Activated CD4-positive, alpha-beta T cell treated with anti-CD3 and anti-CD28 coated beads, Interleukin-2, amount 10 ng/mL, durations not matched to agents 7 days and 5 days (primary cell): ENCODE data around the gene TMEM167B. TPM values are rescaled to one million over a fixed set of nuclear protein-coding genes. Genes with fewer than 3 reads are reported as not detected.

Experiments
- CTCF ChIA-PET: fragments of 350-600 bp; sonication (Branson Sonifier 250); formaldehyde crosslinking; loops from one replicate; lab custom pipeline; 2021; ENCODE audit warnings: antibody characterized with exemption; lab: Charles Lee
- POLR2A ChIA-PET: fragments of 350-600 bp; sonication (Branson Sonifier 250); formaldehyde crosslinking; loops from one replicate; lab custom pipeline; 2021; ENCODE audit warnings: antibody characterized with exemption; lab: Charles Lee
- DNase-seq: peaks from one replicate; pipeline ENCODE4 v3.0.0-alpha.2; 2020
- H3K27ac Mint-ChIP-seq: one replicate; pipeline ENCODE4 v1.8.0; 2021; ENCODE audit warnings: mild to moderate bottlenecking, moderate library complexity, mixed read lengths
- H3K27me3 Mint-ChIP-seq: one replicate; pipeline ENCODE4 v1.8.0; 2021; ENCODE audit warnings: mixed read lengths
- H3K36me3 Mint-ChIP-seq: one replicate; pipeline ENCODE4 v1.8.0; 2021; ENCODE audit warnings: low read depth, mixed read lengths
- H3K4me1 Mint-ChIP-seq: one replicate; pipeline ENCODE4 v1.8.0; 2021; ENCODE audit warnings: mixed read lengths
- H3K4me3 Mint-ChIP-seq: one replicate; pipeline ENCODE4 v1.8.0; 2021; ENCODE audit warnings: mild to moderate bottlenecking, moderate library complexity, mixed read lengths
- H3K9me3 Mint-ChIP-seq: one replicate; pipeline ENCODE4 v1.8.0; 2021; ENCODE audit warnings: mixed read lengths
- total RNA-seq, 2 experiments: library from RNA; stranded (reverse); gene quantifications; one replicate each; pipeline ENCODE4 v1.2.3, GENCODE V29; 2021

TMEM167B gene
- total RNA-seq, 2 experiments from 2014 or later: 27.6 to 29.1 TPM

- CTCF ChIA-PET: interaction anchor here (0.6 to 5.2 kb wide), 7 partner anchors 9 to 146 kb away, joined by 3 to 18 read pairs (median 3); partner anchors contain the start of genes CLCC1 and TAF13
- POLR2A ChIA-PET: no interaction called here
- no peaks in the 10 kb centered on the region for H3K36me3 Mint-ChIP-seq
- no peaks in the 10 kb centered on the region for H3K9me3 Mint-ChIP-seq
- no peaks in the 10 kb centered on the region for H3K27me3 Mint-ChIP-seq
- H3K27ac Mint-ChIP-seq: no peak overlapping the region
- H3K4me1 Mint-ChIP-seq: peaks cover 15% of the 10 kb centered on the region
- DNase-seq: no peak
- H3K4me3 Mint-ChIP-seq: no peak overlapping the region
Measured at GRCh38 chr1:109084563-109085517, 5.7 kb upstream of the TMEM167B start.

- Mint-ChIP-seq H3K4me1 (peaks cover 40% of the 10 kb centered on the region), H3K4me3 (peak overlapping the region; percentile 80), H3K36me3 (peaks cover 22% of the 10 kb centered on the region), H3K27me3 (no peaks in the 10 kb centered on the region), H3K27ac (peak overlapping the region; percentile 97), H3K9me3 (no peaks in the 10 kb centered on the region)
- ChIA-PET CTCF (interaction anchor here (0.6 to 1.6 kb wide), 5 partner anchors 11 to 1812 kb away, joined by 3 to 9 read pairs (median 4); partner anchors contain the start of gene TAF13), POLR2A (interaction anchor here (1.6 kb wide), 1 partner anchor 11 kb away, joined by 8 read pairs; no protein-coding TSS in a partner anchor)
- DNase-seq: peak; percentile 65
Measured at GRCh38 chr1:109089242-109090015, 1.1 kb upstream of the TMEM167B start.

DNA sequence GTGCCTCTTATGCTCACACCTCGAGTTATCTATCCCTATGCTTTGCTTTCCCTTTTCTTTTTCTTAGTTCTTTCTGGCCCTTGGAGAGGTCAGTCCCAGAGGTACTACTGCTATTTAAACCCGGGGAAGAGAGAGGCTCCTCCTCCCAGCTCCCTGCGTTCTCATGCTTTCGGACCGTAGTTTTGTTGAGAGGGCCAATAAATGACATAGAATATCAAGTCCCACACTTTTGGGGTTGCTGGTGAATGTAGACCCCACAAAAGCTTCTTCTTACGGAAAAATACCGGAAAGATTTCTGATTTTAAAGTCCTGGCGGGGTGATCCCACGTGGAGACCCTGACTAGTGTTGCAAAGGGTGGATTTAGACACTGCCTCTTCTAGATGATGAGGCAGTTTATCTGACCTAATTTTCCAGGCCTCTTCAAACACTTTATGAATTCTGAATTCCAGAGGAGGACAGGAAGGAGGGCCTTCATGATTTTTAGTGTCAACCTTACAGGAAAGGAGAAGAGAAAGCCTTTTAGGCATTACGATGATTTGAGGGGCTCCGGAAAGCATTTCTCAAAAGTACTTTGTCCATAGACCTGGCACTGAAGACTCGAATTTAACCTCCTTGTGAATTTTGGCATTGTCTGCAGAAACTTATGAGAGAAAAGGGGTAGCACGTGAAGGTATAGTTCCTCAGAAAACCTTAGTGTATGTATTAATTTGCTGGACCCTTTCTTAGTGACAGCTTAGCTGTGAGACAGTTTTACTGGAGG lies 694 bp downstream of the TMEM167B start:
- Mint-ChIP-seq H3K27ac (peak overlapping the region; percentile 97), H3K9me3 (no peaks in the 10 kb centered on the region), H3K4me1 (peaks cover 40% of the 10 kb centered on the region), H3K4me3 (peak overlapping the region; percentile 80), H3K36me3 (peaks cover 34% of the 10 kb centered on the region), H3K27me3 (no peaks in the 10 kb centered on the region)
- ChIA-PET CTCF (interaction anchor here (0.8 to 1.7 kb wide), 8 partner anchors 8 to 102 kb away, joined by 3 to 21 read pairs (median 4); partner anchors contain the start of gene TAF13), POLR2A (interaction anchor here (0.6 to 1.6 kb wide), 2 partner anchors 9 to 19 kb away, joined by 3 to 8 read pairs; no protein-coding TSS in a partner anchor)
- DNase-seq: no peak

DNA sequence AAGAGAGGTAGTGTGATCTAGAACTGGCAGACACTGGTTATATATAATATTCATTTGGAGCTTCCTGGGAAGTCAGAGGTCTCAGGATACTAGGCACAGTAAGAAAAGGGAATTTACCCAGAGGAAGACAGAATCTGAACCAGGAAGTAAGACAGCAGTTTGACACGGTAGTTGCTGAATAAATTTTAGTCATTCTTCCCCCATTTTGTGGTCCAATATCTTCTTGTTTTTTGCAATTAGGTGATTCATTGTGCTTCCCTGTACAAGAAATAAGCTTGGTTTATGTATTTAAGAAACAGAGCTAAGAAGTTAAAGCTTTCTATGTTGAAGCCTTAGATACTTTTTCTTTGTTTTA lies 1.3 kb downstream of the TMEM167B start:
- H3K27me3 Mint-ChIP-seq: no peaks in the 10 kb centered on the region
- ChIA-PET CTCF (interaction anchor here (0.8 to 1.7 kb wide), 6 partner anchors 8 to 43 kb away, joined by 3 to 21 read pairs (median 4); partner anchors contain the start of gene TAF13), POLR2A (no interaction called here)
- H3K4me3 Mint-ChIP-seq: peak overlapping the region; percentile 80
- H3K36me3 Mint-ChIP-seq: peaks cover 34% of the 10 kb centered on the region
- peaks cover 40% of the 10 kb centered on the region for H3K4me1 Mint-ChIP-seq
- no peak for DNase-seq
- no peaks in the 10 kb centered on the region for H3K9me3 Mint-ChIP-seq
- H3K27ac Mint-ChIP-seq: peak overlapping the region; percentile 97

DNA sequence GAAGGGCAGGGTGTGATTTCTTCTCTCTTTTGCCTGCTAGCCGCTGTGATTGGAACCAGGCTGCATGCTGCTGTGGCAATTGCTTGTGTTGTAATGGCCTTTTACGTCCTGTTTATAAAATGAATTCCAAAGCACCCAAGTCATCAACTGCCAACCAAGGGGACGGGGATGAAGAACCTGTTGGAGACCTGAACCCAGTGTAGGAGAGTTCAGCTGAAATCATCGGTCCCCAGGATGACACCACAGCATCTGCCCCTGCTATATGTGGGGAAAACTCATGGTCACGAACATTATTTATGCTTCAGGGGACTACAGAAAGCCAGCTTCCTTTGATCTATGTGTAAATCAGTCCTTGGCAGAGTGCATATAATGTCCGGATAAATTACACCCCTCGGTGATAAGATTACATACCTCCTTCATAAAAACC lies 3.8 kb downstream of the TMEM167B start:
- H3K36me3 Mint-ChIP-seq: peaks cover 34% of the 10 kb centered on the region
- peaks cover 35% of the 10 kb centered on the region for H3K4me1 Mint-ChIP-seq
- no peak overlapping the region for H3K4me3 Mint-ChIP-seq
- no peak overlapping the region for H3K27ac Mint-ChIP-seq
- ChIA-PET POLR2A (no interaction called here), CTCF (no interaction called here)
- no peak for DNase-seq
- no peaks in the 10 kb centered on the region for H3K27me3 Mint-ChIP-seq
- H3K9me3 Mint-ChIP-seq: no peaks in the 10 kb centered on the region

DNA sequence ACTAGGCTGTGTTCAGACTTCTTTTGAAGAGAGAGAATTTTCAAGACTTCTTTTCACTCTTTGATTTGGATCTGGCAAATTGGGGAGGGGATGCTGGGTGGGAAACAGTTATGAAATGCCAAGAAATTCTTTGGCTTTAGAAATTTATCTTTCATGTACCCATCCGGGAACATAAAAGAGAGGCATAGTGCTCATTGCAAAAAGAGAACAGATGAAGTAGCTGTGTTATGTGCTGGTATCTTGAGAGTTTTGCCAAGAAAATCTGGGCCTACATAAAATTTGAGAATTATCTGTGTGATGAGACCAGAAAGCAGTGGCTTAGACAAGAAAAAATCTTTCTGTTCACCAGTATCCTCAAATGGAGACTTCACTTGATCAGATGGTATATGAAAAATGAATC lies 4.3 kb downstream of the TMEM167B start:
- peaks cover 34% of the 10 kb centered on the region for H3K4me1 Mint-ChIP-seq
- no peak overlapping the region for H3K4me3 Mint-ChIP-seq
- H3K36me3 Mint-ChIP-seq: peaks cover 34% of the 10 kb centered on the region
- H3K9me3 Mint-ChIP-seq: no peaks in the 10 kb centered on the region
- DNase-seq: no peak
- no peak overlapping the region for H3K27ac Mint-ChIP-seq
- no peaks in the 10 kb centered on the region for H3K27me3 Mint-ChIP-seq
- ChIA-PET CTCF (no interaction called here), POLR2A (no interaction called here)

DNA sequence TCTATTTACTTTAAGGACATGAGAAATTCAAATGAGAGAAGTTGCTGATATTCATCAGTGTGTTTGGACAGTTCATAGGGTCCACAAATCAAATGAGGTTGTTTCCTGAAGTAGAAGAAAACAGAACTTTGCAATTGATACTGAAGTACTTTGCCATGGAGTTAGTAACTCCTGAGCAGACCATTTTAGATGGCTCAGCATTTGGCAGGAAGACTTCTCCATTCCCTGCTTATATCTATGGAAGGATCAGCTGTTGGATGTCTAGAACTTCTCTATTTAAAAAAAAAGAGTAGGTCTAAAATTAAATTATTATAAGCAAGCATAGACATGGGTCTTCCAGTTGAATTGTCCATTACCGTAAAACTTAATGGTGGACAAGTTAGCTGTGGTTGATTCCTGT lies 5.1 kb downstream of the TMEM167B start:
- Mint-ChIP-seq H3K4me3 (no peak overlapping the region), H3K36me3 (peaks cover 34% of the 10 kb centered on the region), H3K4me1 (peaks cover 31% of the 10 kb centered on the region), H3K27me3 (no peaks in the 10 kb centered on the region), H3K9me3 (no peaks in the 10 kb centered on the region), H3K27ac (no peak overlapping the region)
- DNase-seq: no peak
- POLR2A ChIA-PET: no interaction called here
- CTCF ChIA-PET: interaction anchor here (1.1 kb wide), 1 partner anchor 17 kb away, joined by 5 read pairs; a partner anchor contains a TSS

GRCh38 chr1:109096120-109096519 lies 5.6 kb downstream of the TMEM167B start:
- H3K27ac Mint-ChIP-seq: no peak overlapping the region
- no peaks in the 10 kb centered on the region for H3K9me3 Mint-ChIP-seq
- CTCF ChIA-PET: interaction anchor here (1.1 kb wide), 1 partner anchor 16 kb away, joined by 5 read pairs; a partner anchor contains a TSS
- H3K4me1 Mint-ChIP-seq: peaks cover 31% of the 10 kb centered on the region
- POLR2A ChIA-PET: no interaction called here
- H3K36me3 Mint-ChIP-seq: peaks cover 34% of the 10 kb centered on the region
- no peak for DNase-seq
- no peak overlapping the region for H3K4me3 Mint-ChIP-seq
- H3K27me3 Mint-ChIP-seq: no peaks in the 10 kb centered on the region

DNA sequence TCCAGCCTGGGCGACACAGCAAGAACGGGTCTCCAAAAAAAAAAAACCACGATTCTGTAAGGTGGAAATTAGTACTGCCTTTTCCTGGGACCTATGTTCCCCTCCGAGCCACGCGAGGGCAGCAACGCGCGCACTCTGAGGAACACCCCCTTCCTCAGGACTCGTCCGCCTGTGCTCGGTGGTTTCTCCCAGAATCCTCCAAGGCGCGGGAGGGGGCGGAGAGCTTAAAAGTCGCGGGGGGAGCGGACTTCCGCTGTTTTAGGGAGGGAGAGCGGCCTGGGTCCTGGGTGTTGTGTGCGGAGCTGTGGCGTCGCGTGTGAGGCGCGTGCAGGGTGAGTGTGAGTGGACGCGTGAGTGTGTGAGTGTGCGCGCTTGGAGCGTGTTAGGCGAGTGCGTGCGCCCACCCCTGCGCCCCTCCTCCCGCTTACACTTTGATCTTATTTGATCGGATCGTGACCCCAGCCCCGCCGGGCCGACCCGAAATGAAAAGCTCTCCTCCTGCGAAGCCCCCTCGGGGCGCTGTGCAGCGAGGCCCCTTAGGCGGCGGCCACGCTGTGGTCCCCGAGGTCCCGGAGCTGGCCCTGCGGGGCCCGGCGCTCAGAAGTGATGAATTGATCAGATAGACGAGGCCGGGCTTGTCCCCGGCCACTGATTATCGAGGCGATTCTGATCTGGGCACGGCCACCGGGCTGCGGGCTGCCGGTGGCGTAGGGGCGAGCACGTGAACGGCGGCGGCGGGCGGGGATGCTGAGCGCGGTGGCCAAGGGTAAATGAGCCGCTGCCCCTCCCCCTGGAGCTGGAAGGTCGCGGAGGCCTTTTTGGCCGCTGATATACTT lies 9.6 kb downstream of the TMEM167B start:
- Mint-ChIP-seq H3K27ac (peak overlapping the region; percentile 99), H3K36me3 (peaks cover 19% of the 10 kb centered on the region), H3K4me3 (peak overlapping the region; percentile 100), H3K4me1 (peaks cover 14% of the 10 kb centered on the region), H3K27me3 (no peaks in the 10 kb centered on the region), H3K9me3 (no peaks in the 10 kb centered on the region)
- POLR2A ChIA-PET: interaction anchor here (0.6 to 1.4 kb wide), 6 partner anchors 10 to 60 kb away, joined by 3 to 8 read pairs (median 4); partner anchors contain the start of genes TAF13, TMEM167B and WDR47
- DNase-seq: peak; percentile 98
- CTCF ChIA-PET: interaction anchor here (0.5 to 5.7 kb wide), 48 partner anchors 8 to 692 kb away, joined by 3 to 77 read pairs (median 4); partner anchors contain the start of genes ELAPOR1, GSTM3, TAF13 and TMEM167B

DNA sequence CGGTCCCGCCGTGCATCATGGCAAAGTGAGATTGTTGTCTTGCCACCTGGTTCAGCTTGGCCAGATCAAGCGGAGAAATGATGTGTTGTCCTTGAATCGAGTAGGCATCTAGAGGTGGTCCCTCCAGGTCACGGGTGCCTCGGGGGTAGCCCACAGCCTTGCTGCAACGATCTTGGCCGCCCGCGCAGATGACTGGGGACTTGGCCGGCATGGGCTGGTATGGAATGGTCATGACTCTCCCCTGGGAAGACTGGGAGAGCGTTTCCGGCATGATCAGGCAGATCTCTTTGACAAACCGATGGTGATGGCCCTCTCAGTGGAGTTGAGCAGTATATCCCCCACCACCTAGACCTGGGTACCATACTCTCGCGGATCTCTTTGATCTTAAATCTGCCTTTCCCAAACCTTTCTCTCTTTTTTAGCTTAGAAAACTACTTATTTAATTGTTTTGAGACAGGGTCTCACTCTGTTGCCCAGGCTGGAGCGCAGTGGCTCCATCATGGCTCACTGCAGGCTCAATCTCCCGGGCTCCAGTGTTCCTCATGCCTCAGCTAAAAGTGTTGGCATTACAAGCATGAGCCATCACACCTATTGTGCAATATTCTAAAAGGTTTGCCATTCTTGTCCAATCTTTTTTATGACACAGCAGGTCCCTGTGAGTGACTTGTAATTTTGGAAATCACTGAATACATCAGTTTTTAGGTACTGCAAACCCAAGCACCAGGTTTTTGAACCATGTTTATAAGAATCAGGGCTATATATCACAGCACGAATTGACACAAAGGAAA lies 14.0 kb downstream of the TMEM167B start:
- Mint-ChIP-seq H3K27ac (no peak overlapping the region), H3K9me3 (no peaks in the 10 kb centered on the region), H3K4me1 (peaks cover 14% of the 10 kb centered on the region), H3K27me3 (no peaks in the 10 kb centered on the region), H3K36me3 (peaks cover 14% of the 10 kb centered on the region), H3K4me3 (no peak overlapping the region)
- DNase-seq: no peak
- ChIA-PET POLR2A (no interaction called here), CTCF (interaction anchor here (0.8 kb wide), 2 partner anchors 8 to 428 kb away, joined by 3 to 4 read pairs; a partner anchor contains a TSS)
